HEK293T (cell line): Measurements from ENCODE around the gene LRRC4C.

Experiments
- HDGF ChIP-seq: fragments of 450-650 bp; IDR thresholded peaks from 2 replicates; pipeline ENCODE4 v1.6.1; 2017; ENCODE audit warnings: antibody characterized with exemption, borderline replicate concordance
- SUZ12 ChIP-seq: fragments of 450-650 bp; IDR thresholded peaks from 2 replicates; pipeline ENCODE4 v1.6.1; 2016; ENCODE audit warnings: mild to moderate bottlenecking

DNA sequence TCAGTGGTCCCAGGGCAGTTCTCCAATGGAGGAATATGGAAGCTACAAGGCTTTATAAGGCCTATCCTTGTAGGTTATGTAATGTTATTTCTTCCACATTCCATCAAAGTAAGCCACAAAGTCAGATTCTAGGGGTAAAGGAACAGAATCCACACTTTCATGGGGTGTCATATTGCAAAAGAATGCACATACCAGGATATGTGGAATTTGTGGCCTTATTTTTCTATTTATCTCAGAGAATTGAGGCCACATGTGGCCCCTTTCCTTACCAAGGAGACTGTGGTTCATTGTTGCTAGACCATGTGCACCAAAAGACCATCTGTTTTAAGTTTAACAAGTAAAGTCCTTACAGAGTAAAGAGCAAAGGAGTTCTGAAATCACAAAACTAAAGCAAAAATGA, 12.9 kb downstream of the LRRC4C start:
- TF ChIP-seq HDGF (no peak), SUZ12 (no peak)
